ENCODE results near the gene HSPA12A.
"Not testable (repeated sequence)": the region's sequence is repeated elsewhere in the genome, so short reads cannot be mapped to it uniquely, and the experiment has no call there.

Gene HSPA12A

GRCh38 chr10:116718058-116718457, 24.3 kb downstream of the HSPA12A start:
- FAIRE-seq (peak; percentile 5), DNase-seq (ENCODE audit: low spot score) (no peak)

- FAIRE-seq (no peak), DNase-seq (ENCODE audit: low spot score) (no peak)
Observed at GRCh38 chr10:116716381-116716780, 26.0 kb downstream of the HSPA12A start.

- DNase-seq (ENCODE audit: low spot score) = no peak
- no peak for FAIRE-seq
Observed at GRCh38 chr10:116715839-116716377, 26.5 kb downstream of the HSPA12A start.

GRCh38 chr10:116715341-116715740, 27.0 kb downstream of the HSPA12A start:
- DNase-seq (ENCODE audit: low spot score) (no peak), FAIRE-seq (no peak)

GRCh38 chr10:116713846-116714245, 28.5 kb downstream of the HSPA12A start:
- DNase-seq (ENCODE audit: low spot score) = no peak
- peak; percentile 86 for FAIRE-seq

- DNase-seq (ENCODE audit: low spot score) (no peak), FAIRE-seq (no peak)
Observed at GRCh38 chr10:116712989-116713543, 29.3 kb downstream of the HSPA12A start.

- DNase-seq (ENCODE audit: low spot score) (no peak), FAIRE-seq (no peak)
Observed at GRCh38 chr10:116712519-116712918, 29.8 kb downstream of the HSPA12A start.

- DNase-seq (ENCODE audit: low spot score); FAIRE-seq: not testable (repeated sequence)
Observed at GRCh38 chr10:116711803-116712202, 30.6 kb downstream of the HSPA12A start.

GRCh38 chr10:116710076-116710475, 32.3 kb downstream of the HSPA12A start:
- FAIRE-seq (no peak), DNase-seq (ENCODE audit: low spot score) (no peak)

GRCh38 chr10:116708877-116709276, 33.5 kb downstream of the HSPA12A start:
- FAIRE-seq (no peak), DNase-seq (ENCODE audit: low spot score) (no peak)

- FAIRE-seq (no peak), DNase-seq (ENCODE audit: low spot score) (no peak)
Observed at GRCh38 chr10:116708391-116708821, 34.0 kb downstream of the HSPA12A start.

GRCh38 chr10:116707981-116708380, 34.4 kb downstream of the HSPA12A start:
- FAIRE-seq (no peak), DNase-seq (ENCODE audit: low spot score) (no peak)

GRCh38 chr10:116706281-116706680, 36.1 kb downstream of the HSPA12A start:
- FAIRE-seq (no peak), DNase-seq (ENCODE audit: low spot score) (no peak)

GRCh38 chr10:116705498-116705897, 36.9 kb downstream of the HSPA12A start:
- DNase-seq (ENCODE audit: low spot score) (no peak), FAIRE-seq (no peak)

- no peak for FAIRE-seq
Observed at GRCh38 chr10:116704926-116705325, 37.4 kb downstream of the HSPA12A start.

GRCh38 chr10:116702165-116702564, 40.2 kb downstream of the HSPA12A start:
- FAIRE-seq (no peak), DNase-seq (ENCODE audit: low spot score) (no peak)

More at GRCh38 chr10:116704926-116705325, 37.4 kb downstream of the HSPA12A start:
- no peak for DNase-seq (ENCODE audit: low spot score)

- DNase-seq (ENCODE audit: low spot score) (no peak), FAIRE-seq (no peak)
Observed at GRCh38 chr10:116699471-116700150, 42.8 kb downstream of the HSPA12A start.

- no peak for FAIRE-seq
- DNase-seq (ENCODE audit: low spot score) = no peak
Observed at GRCh38 chr10:116699049-116699448, 43.3 kb downstream of the HSPA12A start.

GRCh38 chr10:116698364-116698763, 44.0 kb downstream of the HSPA12A start:
- FAIRE-seq (no peak), DNase-seq (ENCODE audit: low spot score) (no peak)

- FAIRE-seq = no peak
- DNase-seq (ENCODE audit: low spot score) = no peak
Observed at GRCh38 chr10:116697816-116698215, 44.5 kb downstream of the HSPA12A start.

GRCh38 chr10:116696919-116697318, 45.4 kb downstream of the HSPA12A start:
- FAIRE-seq (no peak), DNase-seq (ENCODE audit: low spot score) (no peak)

- DNase-seq (ENCODE audit: low spot score) (no peak), FAIRE-seq (no peak)
Observed at GRCh38 chr10:116694927-116695268, 47.5 kb downstream of the HSPA12A start.
